Activated B cell treated with CpG ODN at 0.5 μM for 24 hours (primary cell): ENCODE data around the gene NUP205. TPM values are rescaled to one million over a fixed set of nuclear protein-coding genes. Genes with fewer than 3 reads are reported as not detected.

Experiments used
- ATAC-seq: fragments of 200-7000 bp; cut with Tn5 transposase; one replicate; pipeline ENCODE4 v1.10.0; 2021; ENCODE audit warnings: low read depth, mild to moderate bottlenecking, moderate library complexity
- CTCF ChIA-PET: fragments of 350-600 bp; sonication (Branson Sonifier 250); formaldehyde crosslinking; loops from one replicate; lab custom pipeline; 2021; ENCODE audit warnings: antibody characterized with exemption; lab: Charles Lee
- POLR2A ChIA-PET: fragments of 350-600 bp; sonication (Branson Sonifier 250); formaldehyde crosslinking; loops from one replicate; lab custom pipeline; 2021; ENCODE audit warnings: antibody characterized with exemption; lab: Charles Lee
- DNase-seq: peaks from one replicate; pipeline ENCODE4 v3.0.0; 2022
- H3K27ac Mint-ChIP-seq: one replicate; pipeline ENCODE4 v1.8.0; 2020; ENCODE audit warnings: mixed read lengths
- H3K27me3 Mint-ChIP-seq: one replicate; pipeline ENCODE4 v1.8.0; 2021; ENCODE audit warnings: mixed read lengths
- H3K36me3 Mint-ChIP-seq: one replicate; pipeline ENCODE4 v1.8.0; 2021; ENCODE audit warnings: low read depth, mixed read lengths
- H3K4me1 Mint-ChIP-seq: one replicate; pipeline ENCODE4 v1.8.0; 2021; ENCODE audit warnings: mixed read lengths
- H3K4me3 Mint-ChIP-seq: one replicate; pipeline ENCODE4 v1.8.0; 2020; ENCODE audit warnings: mild to moderate bottlenecking, mixed read lengths
- H3K9me3 Mint-ChIP-seq: one replicate; pipeline ENCODE4 v1.8.0; 2020; ENCODE audit warnings: mixed read lengths
- CTCF ChIP-seq: fragments of 200-600 bp; IDR thresholded peaks from one replicate; pipeline ENCODE4 v1.8.0; 2022; ENCODE audit warnings: antibody characterized with exemption, mild to moderate bottlenecking
- intact Hi-C: fragments of 100-400 bp; cut with micrococcal nuclease; formaldehyde crosslinking; loops from one replicate; pipeline ENCODE4 v1.15.1; 2024
- total RNA-seq: library from RNA; stranded (reverse); gene quantifications from 2 replicates; pipeline ENCODE4 v1.2.3, GENCODE V29; 2022

NUP205 gene
- total RNA-seq, 1 donor from 2014 or later, result 84.1 TPM

- peaks cover 14% of the 10 kb centered on the region for H3K4me1 Mint-ChIP-seq
- no peak for DNase-seq
- no peak overlapping the region for H3K27ac Mint-ChIP-seq
- CTCF ChIA-PET, result no interaction called here
- H3K4me3 Mint-ChIP-seq, result no peak overlapping the region
- POLR2A ChIA-PET, result no interaction called here
- peaks cover 58% of the 10 kb centered on the region for H3K36me3 Mint-ChIP-seq
- intact Hi-C loops, result no loop called here
- H3K27me3 Mint-ChIP-seq, result no peaks in the 10 kb centered on the region
- no peak for ATAC-seq
- no peak for TF ChIP-seq CTCF
- no peaks in the 10 kb centered on the region for H3K9me3 Mint-ChIP-seq
Measured at GRCh38 chr7:135678612-135679575, 121.2 kb downstream of the NUP205 start.

GRCh38 chr7:135681762-135682161 is 124.0 kb downstream of the NUP205 start:
- ChIA-PET CTCF (interaction anchor here (1.7 kb wide), 1 partner anchor 9 kb away, joined by 6 read pairs; no protein-coding TSS in a partner anchor), POLR2A (no interaction called here)
- DNase-seq (no peak), ATAC-seq (no peak)
- no peak for TF ChIP-seq CTCF
- no peaks in the 10 kb centered on the region for H3K9me3 Mint-ChIP-seq
- H3K27me3 Mint-ChIP-seq, result no peaks in the 10 kb centered on the region
- peaks cover 14% of the 10 kb centered on the region for H3K4me1 Mint-ChIP-seq
- peaks cover 45% of the 10 kb centered on the region for H3K36me3 Mint-ChIP-seq
- intact Hi-C loops, result no loop called here
- H3K4me3 Mint-ChIP-seq, result no peak overlapping the region
- no peak overlapping the region for H3K27ac Mint-ChIP-seq

GRCh38 chr7:135682191-135682590 is 124.5 kb downstream of the NUP205 start:
- H3K9me3 Mint-ChIP-seq, result no peaks in the 10 kb centered on the region
- no peak for TF ChIP-seq CTCF
- ATAC-seq (no peak), DNase-seq (no peak)
- ChIA-PET CTCF (interaction anchor here (1.7 kb wide), 1 partner anchor 9 kb away, joined by 6 read pairs; no protein-coding TSS in a partner anchor), POLR2A (no interaction called here)
- peaks cover 42% of the 10 kb centered on the region for H3K36me3 Mint-ChIP-seq
- intact Hi-C loops, result no loop called here
- no peak overlapping the region for H3K27ac Mint-ChIP-seq
- H3K4me3 Mint-ChIP-seq, result no peak overlapping the region
- peaks cover 14% of the 10 kb centered on the region for H3K4me1 Mint-ChIP-seq
- H3K27me3 Mint-ChIP-seq, result no peaks in the 10 kb centered on the region

GRCh38 chr7:135683609-135684008 is 125.9 kb downstream of the NUP205 start:
- H3K36me3 Mint-ChIP-seq, result peaks cover 31% of the 10 kb centered on the region
- no peaks in the 10 kb centered on the region for H3K9me3 Mint-ChIP-seq
- no peaks in the 10 kb centered on the region for H3K27me3 Mint-ChIP-seq
- ATAC-seq (no peak), DNase-seq (no peak)
- POLR2A ChIA-PET, result no interaction called here
- H3K4me3 Mint-ChIP-seq, result no peak overlapping the region
- TF ChIP-seq CTCF, result no peak
- H3K27ac Mint-ChIP-seq, result no peak overlapping the region
- intact Hi-C loops, result no loop called here
- H3K4me1 Mint-ChIP-seq, result peaks cover 14% of the 10 kb centered on the region
- CTCF ChIA-PET, result no interaction called here

- TF ChIP-seq CTCF, result no peak
- no peak overlapping the region for H3K4me3 Mint-ChIP-seq
- peaks cover 14% of the 10 kb centered on the region for H3K4me1 Mint-ChIP-seq
- H3K9me3 Mint-ChIP-seq, result no peaks in the 10 kb centered on the region
- no peak for DNase-seq
- intact Hi-C loops, result no loop called here
- no peak overlapping the region for H3K27ac Mint-ChIP-seq
- CTCF ChIA-PET, result no interaction called here
- H3K36me3 Mint-ChIP-seq, result peaks cover 25% of the 10 kb centered on the region
- POLR2A ChIA-PET, result no interaction called here
- H3K27me3 Mint-ChIP-seq, result no peaks in the 10 kb centered on the region
- no peak for ATAC-seq
Measured at GRCh38 chr7:135684136-135684535, 126.4 kb downstream of the NUP205 start.
